Prostate gland (tissue), 2 donors: ENCODE results near the gene TSEN15.

ENCODE experiments used
- POLR2A ChIP-seq: fragments of 450-650 bp; IDR thresholded peaks from one replicate; pipeline ENCODE4 v1.6.1; 2016; ENCODE audit warnings: antibody characterized with exemption, mild to moderate bottlenecking
- POLR2AphosphoS5 ChIP-seq: sonication (generic); formaldehyde crosslinking; IDR thresholded peaks from one replicate; pipeline ENCODE4 v1.6.1; 2017; ENCODE audit warnings: antibody characterized with exemption
- TF ChIP-seq, protein P1 (sequence below), 4 experiments: fragments of 200-600 bp in 2 of 4; fragments of 450-650 bp in 2 of 4; sonication (generic) in 2 of 4; IDR thresholded peaks; 1 replicate in 3 of 4; 2 replicates in 1 of 4; pipeline ENCODE4 v1.5.1; 2016 to 2019; ENCODE audit warnings: antibody characterized with exemption in 4 of 4, mild to moderate bottlenecking in 2 of 4, moderate library complexity in 2 of 4

DNA sequence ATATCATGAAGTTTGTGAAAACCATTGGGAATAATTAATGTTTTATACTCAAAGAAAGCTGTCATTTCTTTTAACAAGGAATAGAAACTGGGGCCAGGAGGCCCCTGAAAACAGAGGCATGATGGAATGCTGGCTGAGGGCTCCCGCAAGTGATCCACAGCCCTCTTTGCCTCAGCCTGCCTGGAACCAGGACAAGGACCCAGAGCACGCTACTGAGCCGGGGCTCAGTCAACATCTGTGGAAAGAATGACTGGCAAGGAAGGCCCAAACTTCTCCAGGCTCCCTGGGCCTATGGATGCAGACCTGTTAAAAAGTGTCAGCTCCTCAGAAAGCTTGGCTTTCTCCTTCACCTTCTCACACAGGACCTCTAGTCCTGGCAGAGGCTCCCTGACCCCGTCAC lies 46.6 kb upstream of the TSEN15 start:
- TF ChIP-seq, protein P1, sequence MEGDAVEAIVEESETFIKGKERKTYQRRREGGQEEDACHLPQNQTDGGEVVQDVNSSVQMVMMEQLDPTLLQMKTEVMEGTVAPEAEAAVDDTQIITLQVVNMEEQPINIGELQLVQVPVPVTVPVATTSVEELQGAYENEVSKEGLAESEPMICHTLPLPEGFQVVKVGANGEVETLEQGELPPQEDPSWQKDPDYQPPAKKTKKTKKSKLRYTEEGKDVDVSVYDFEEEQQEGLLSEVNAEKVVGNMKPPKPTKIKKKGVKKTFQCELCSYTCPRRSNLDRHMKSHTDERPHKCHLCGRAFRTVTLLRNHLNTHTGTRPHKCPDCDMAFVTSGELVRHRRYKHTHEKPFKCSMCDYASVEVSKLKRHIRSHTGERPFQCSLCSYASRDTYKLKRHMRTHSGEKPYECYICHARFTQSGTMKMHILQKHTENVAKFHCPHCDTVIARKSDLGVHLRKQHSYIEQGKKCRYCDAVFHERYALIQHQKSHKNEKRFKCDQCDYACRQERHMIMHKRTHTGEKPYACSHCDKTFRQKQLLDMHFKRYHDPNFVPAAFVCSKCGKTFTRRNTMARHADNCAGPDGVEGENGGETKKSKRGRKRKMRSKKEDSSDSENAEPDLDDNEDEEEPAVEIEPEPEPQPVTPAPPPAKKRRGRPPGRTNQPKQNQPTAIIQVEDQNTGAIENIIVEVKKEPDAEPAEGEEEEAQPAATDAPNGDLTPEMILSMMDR (IDR thresholded peaks at IDR 0.05), result no peak
- TF ChIP-seq POLR2A (no peak), POLR2AphosphoS5 (no peak)
